ENCODE results near the gene TMEM234.
"Not testable (repeated sequence)": the region's sequence is repeated elsewhere in the genome, so short reads cannot be mapped to it uniquely, and the experiment has no call there.

The TMEM234 gene

DNA sequence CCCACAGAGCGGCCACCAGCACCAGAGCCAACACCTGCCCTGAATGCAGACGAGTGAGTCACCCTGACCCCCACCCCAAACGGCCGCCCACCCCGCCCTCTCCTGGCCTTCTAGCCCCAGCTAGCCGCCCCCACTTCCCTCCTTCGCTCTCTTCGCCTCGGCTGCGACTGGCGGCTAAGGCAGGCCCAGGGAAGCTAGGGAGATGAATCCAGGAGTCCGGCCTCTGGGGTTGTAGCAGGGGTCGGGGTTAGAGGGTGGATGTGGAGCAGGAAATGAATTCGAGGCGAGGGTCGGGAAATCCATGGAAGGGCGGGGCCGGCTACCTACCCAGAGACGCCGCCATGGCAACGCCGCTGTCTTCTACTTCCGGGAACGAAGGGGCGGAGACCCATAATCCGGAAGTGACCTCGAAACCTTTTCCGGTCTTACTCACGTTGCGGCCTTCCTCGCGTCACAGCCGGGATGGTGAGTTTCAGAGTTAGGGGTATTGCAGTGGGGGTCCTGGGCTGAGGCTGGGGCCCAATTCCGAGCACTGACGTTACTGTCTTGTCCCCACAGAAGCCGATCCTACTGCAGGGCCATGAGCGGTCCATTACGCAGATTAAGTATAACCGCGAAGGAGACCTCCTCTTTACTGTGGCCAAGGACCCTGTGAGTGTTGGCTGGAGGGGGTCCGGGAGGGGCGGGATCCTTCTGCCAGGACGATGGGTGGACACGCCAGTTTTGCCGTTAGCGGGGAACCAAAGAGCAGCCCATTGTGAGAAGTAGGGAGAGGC is at the start of gene TMEM234, which contains the start of gene EIF3I:
Gene TMEM234 (minus strand): TSS at position 374 of the 776 bp plus-strand sequence. CDS start 31 bp downstream, at position 343.
Gene EIF3I (plus strand): TSS at position 428 of the 776 bp plus-strand sequence. CDS start 35 bp downstream, at position 463.
- peak; percentile 94 for DNase-seq (ENCODE audit: low read depth, low spot score)

- DNase-seq (ENCODE audit: low read depth, low spot score), result no peak
These were observed 47.6 kb upstream of the TMEM234 start for GRCh38 chr1:32269744-32270143.

DNA sequence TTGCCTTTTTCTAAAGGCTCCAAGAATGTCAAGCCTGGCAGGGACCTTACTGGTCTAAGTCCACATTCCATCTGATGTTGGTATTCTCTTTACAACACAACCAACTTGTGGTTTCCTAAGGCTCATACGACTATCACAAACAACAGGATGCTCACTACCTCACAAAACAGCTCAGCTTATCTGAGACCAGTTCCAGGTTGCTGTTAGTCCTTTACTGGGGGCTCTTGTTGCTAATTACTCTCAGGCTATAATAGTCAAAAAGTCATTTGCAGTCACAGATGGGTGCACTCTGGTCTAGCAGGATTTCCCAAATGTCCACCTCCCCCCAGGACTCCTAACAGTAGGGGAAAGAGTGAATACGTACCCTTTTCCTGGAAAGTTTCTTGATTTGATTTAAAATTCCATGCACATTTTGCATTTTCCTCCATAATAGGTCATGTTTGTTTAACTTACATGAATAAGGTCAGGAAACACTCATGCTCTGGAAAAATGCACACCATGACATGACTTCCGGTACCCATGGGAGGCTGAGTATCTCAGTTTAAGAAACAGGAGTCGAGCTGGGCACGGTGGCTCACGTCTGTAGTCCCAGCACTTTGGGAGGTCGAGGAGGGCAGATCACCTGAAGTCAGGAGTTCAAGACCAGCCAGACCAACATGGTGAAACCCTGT is 44.9 kb upstream of the TMEM234 start:
- no peak for DNase-seq (ENCODE audit: low read depth, low spot score)

- DNase-seq (ENCODE audit: low read depth, low spot score), result no peak
These were observed 43.7 kb upstream of the TMEM234 start for GRCh38 chr1:32265846-32266245.

DNA sequence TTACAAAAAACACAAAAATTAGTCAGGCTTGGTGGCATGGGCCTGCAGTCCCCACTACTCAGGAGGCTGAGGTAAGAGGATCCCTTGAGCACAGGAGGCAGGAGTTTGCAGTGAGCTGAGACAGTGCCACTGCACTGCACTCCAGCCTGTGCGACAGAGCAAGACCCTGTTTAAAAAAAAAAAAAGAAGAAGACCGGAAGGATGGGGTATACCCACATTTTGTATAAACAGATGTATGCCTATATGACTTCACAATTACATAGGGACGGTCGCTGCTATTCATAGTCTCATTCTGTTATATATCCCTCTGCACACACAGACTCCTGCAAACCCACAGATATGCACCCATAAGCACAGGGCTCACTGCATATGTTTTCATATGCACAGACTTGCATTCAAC is 41.6 kb upstream of the TMEM234 start:
- DNase-seq (ENCODE audit: low read depth, low spot score), result no peak

DNA sequence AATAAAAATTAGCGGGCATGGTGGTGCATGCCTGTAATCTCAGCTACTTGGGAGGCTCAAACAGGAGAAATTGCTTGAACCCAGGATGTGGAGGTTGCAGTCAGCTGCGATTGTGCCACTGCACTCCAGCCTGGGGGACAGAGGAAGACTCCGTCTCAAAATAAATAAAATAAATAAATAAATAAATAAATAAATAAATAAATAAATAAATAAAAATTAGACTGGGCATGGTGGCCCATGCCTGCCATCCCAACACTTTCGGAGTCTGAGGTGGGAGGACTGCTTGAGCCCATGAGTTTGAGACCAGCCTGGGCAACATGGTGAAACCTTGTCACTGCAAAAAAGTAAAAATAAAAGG is 41.1 kb upstream of the TMEM234 start:
- not testable (repeated sequence) for DNase-seq (ENCODE audit: low read depth, low spot score)

DNA sequence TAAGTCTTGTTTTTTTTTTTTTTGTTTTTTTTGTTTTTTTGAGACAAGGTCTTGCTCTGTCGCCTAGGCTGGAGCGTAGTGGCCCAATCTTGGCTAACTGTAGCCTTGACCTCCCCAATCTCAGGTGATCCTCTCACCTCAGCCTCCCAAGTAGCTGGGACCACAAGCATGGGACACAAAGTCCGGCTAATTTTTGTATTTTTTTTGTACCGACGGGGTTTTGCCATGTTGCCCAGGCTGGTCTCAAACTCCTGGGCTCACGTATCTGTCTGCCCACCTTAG is 35.0 kb upstream of the TMEM234 start:
- no peak for DNase-seq (ENCODE audit: low read depth, low spot score)

DNA sequence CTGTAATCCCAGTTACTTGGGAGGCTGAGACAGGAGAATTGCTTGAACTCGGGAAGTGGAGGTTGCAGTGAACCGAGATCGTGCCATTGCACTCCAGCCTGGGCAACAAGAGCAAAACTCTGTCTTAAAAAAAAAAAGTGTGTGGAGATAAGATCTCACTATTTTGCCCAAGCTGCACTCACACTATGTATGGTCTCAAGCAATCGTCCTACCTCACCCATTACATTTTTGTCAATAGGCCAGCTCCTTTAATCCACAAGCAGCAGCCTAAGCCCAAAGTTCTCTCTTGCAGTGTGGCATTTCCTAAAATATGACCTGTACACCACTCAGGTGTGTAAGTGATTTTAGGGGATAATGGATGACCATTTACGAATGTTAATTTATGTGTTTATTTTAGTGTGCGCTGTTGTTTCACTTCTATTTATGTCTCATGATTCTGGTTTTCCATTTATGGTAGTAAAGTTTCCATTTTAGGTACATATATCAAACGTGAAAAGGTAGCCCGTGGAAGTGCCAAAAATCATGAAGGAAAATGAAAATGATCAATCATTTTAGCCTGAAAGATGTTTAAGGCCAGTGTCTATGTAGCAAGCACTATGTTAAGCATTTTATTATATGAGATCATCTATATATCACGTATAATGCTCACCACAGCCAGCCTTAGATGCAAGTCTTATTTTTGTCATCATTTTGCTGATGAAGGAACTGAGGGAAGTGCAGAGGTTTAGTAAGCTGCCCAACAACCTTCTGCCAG is 34.5 kb upstream of the TMEM234 start:
- DNase-seq (ENCODE audit: low read depth, low spot score), result no peak

GRCh38 chr1:32255072-32256071 is 33.2 kb upstream of the TMEM234 start:
- DNase-seq (ENCODE audit: low read depth, low spot score), result no peak

- no peak for DNase-seq (ENCODE audit: low read depth, low spot score)
These were observed 29.0 kb upstream of the TMEM234 start, which contains the start of gene LCK for GRCh38 chr1:32250893-32251716. Gene LCK (plus strand): TSS chr1:32251265. CDS start chr1:32274330, 23,065 bp downstream.

DNA sequence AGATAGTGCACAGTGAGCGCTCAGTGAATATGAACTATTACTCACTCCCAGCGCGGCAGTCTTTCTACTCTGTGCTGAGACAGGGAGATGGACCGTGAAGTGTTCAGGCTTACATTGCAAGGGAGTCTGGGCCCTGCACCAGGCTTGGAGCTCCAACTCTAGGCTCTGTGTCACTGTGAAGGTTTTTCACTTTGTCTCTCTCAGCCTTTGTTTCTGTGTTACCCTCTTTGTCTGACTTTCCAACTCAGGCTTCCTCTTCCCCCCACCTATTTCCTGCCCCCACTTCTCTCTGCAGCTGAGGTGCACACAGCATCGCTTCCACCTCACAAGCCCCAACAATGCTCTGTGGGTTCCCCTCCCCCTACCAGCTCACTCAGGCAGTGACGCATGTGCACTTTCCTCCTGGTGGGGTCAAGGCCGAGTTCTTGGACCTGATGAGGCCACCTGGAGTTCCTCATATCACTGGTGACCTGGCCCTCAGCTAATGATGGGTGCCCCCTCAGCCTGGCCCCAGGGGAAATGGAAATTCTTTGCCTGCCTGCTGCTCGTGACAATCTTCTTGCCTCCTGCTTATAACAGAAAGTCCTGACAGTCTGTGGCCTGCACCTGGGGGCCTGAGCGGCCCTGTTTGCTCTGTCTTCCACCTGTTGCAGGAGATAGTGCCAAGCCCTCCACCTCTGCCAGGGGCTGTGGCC is 27.8 kb upstream of the TMEM234 start:
- no peak for DNase-seq (ENCODE audit: low read depth, low spot score)

GRCh38 chr1:32247983-32248889 is 26.1 kb upstream of the TMEM234 start:
- DNase-seq (ENCODE audit: low read depth, low spot score), result peak; percentile 88

DNA sequence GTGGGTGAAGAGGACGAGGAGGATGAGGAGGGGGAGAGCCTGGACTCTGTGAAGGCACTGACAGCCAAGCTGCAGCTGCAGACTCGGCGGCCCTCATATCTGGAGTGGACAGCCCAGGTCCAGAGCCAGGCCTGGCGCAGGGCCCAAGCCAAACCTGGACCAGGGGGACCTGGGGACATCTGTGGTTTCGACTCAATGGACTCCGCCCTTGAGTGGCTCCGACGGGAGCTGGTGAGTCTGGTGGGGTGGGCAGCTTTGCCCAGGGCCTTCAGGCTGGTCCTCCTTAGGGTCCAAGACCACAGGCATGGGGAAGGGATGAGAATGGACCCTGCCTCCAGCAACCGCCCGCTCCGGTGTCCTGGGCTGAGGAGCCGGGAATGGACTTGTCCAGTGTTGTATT is 25.3 kb upstream of the TMEM234 start:
- DNase-seq (ENCODE audit: low read depth, low spot score), result no peak

DNA sequence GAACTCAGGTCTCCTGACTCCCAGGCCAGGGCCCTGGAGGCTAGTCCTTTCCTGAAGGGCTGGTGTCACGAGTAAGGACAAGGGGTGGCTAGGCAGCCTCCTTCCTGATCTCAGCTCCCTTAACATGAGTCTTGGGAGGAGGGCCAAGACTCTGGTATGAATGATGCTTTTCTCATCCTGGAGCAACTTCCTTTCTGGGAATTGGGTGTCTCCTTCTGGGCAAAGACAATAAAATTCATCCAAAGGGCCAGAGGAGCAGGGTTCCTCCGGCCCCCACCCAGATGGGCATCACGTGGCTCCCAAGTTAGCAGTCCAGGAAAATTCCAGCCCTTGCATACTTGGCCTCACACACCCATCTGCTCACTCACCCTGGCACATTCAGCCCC is 24.7 kb upstream of the TMEM234 start, which contains the start of gene FAM167B:
Gene FAM167B (plus strand): TSS at position 335 of the 386 bp plus-strand sequence. CDS start 200 bp downstream, outside the sequence.
- DNase-seq (ENCODE audit: low read depth, low spot score), result no peak

- DNase-seq (ENCODE audit: low read depth, low spot score), result no peak
These were observed 20.2 kb upstream of the TMEM234 start for GRCh38 chr1:32242341-32242851.

GRCh38 chr1:32241001-32241763 is 19.0 kb upstream of the TMEM234 start:
- no peak for DNase-seq (ENCODE audit: low read depth, low spot score)

DNA sequence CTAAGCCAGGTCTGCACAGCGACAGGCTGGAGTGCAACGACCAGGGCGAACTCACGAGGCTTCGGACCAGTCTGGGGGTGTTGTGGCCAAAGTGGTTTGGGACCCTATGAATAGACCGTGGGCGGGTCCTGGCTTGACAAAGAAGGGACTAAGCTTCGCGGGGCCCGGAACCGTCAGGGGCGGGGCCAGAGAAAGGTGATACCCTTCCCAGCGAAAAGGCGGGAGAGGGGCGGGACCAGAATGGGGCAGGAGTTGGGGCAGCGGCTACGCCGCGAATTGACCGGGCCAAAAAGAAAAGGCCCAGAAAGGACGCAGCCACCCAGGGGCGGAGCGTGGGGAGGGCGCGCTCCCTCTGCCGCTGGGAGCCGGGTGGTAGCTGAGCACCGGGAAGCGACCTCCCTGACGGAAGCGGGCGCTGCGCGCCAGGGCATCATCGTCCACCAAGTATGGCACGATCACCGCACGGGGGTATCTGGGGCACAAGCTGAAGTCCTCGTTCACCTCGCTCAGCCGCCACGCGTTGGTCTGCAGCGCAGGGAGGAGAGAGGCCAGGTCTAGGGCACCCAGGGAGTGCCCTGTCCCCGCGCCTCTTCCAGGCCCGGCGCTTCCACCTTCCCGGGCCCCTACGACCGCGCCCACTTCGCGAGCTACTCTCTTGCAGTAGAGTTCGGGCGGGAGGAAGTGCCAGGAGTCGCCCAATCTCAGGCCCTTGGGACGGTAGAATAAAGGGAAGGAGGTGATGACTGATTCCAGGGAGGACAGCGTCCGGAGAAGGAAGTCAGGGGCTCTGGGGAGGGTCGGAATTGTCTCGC is 18.2 kb upstream of the TMEM234 start:
- peak; percentile 76 for DNase-seq (ENCODE audit: low read depth, low spot score)
